ENCODE measurements around the gene SSRP1.

GRCh38 chr11:57379732-57380131, 44.0 kb upstream of the SSRP1 start:
- no peak for TF ChIP-seq CTCF (conservative IDR thresholded peaks at IDR 0.05; ENCODE audit: low read length)
- TF ChIP-seq EZH2phosphoT487 (IDR thresholded peaks at IDR 0.05; ENCODE audit: borderline replicate concordance): no peak

Measured in Loucy (cell line).